OCI-LY1 (cell line): ENCODE data around the gene ATL1.

ENCODE experiments used
- CTCF ChIP-seq: fragments of 200-600 bp; sonication (generic), shearing (Covaris generic); IDR thresholded peaks from 2 replicates; pipeline ENCODE4 v1.5.1; 2017; ENCODE audit warnings: mild to moderate bottlenecking, antibody characterized with exemption, low read length, moderate library complexity, mixed read lengths
- EZH2 ChIP-seq: fragments of 200-600 bp; sonication (generic), shearing (Covaris generic); IDR thresholded peaks from 2 replicates; pipeline ENCODE4 v1.8.0; 2017; ENCODE audit warnings: borderline replicate concordance, mixed run types, mild to moderate bottlenecking, antibody characterized with exemption, low read length, moderate library complexity, mixed read lengths

GRCh38 chr14:50615056-50615455, 55.1 kb downstream of the ATL1 start:
- no peak for TF ChIP-seq CTCF
- no peak for TF ChIP-seq EZH2
